ENCODE results near the gene DCTN4. TPM values are rescaled to one million over a fixed set of nuclear protein-coding genes. Genes with fewer than 3 reads are reported as not detected.

The DCTN4 gene
- total and polyA plus RNA-seq, 9 of the 15 experiments (the other 6 are each of a cell fraction or from before 2014, with no cell fraction given): 20.4 to 64.9 (median 49.9) TPM

GRCh38 chr5:150700594-150701377 is 58.0 kb downstream of the DCTN4 start, which contains the start of gene RBM22 (continued):
- TF ChIP-seq GTF3C2 (IDR thresholded peaks at IDR 0.05; ENCODE audit: borderline replicate concordance, extremely low read depth, insufficient read length) (no peak), FUS (optimal IDR thresholded peaks at IDR 0.05; ENCODE audit: low read depth, low read length) (no peak), GABPB1 (CRISPR knock-in tag; IDR thresholded peaks at IDR 0.05) (peak; percentile 86), TFAP4 (CRISPR knock-in tag; IDR thresholded peaks at IDR 0.05; ENCODE audit: borderline replicate concordance) (peak; percentile 70), NFATC3 (IDR thresholded peaks at IDR 0.05) (no peak), ZNF431 (CRISPR knock-in tag; IDR thresholded peaks at IDR 0.05) (no peak), RBM14 (IDR thresholded peaks at IDR 0.05; ENCODE audit: borderline replicate concordance, insufficient read depth, low read depth, low read length) (no peak), ZNF316 (IDR thresholded peaks at IDR 0.05) (no peak), ZNF239 (CRISPR knock-in tag; IDR thresholded peaks at IDR 0.05) (no peak), FOSL1 (tag; conservative IDR thresholded peaks at IDR 0.05) (0 out of 2 replicates have a peak, but pooled peaks have one; percentile 3), JUNB (CRISPR knock-in tag; conservative IDR thresholded peaks at IDR 0.05) (no peak), ZNF133 (CRISPR knock-in tag; IDR thresholded peaks at IDR 0.05) (no peak), CBFA2T3 (IDR thresholded peaks at IDR 0.05) (no peak), TRIM28 (IDR thresholded peaks at IDR 0.05) (no peak), NR1H2 (CRISPR knock-in tag; IDR thresholded peaks at IDR 0.05) (no peak), GABPA (tag; conservative IDR thresholded peaks at IDR 0.05; ENCODE audit: low read depth) (peak; percentile 93), TEAD4 (IDR thresholded peaks at IDR 0.05; ENCODE audit: low read length) (peak; percentile 74), TEAD4 (CRISPR knock-in tag; IDR thresholded peaks at IDR 0.05; ENCODE audit: borderline replicate concordance) (no peak), NFRKB (IDR thresholded peaks at IDR 0.05; ENCODE audit: low read depth) (peak; percentile 90)
- TF ChIP-seq, protein P1, sequence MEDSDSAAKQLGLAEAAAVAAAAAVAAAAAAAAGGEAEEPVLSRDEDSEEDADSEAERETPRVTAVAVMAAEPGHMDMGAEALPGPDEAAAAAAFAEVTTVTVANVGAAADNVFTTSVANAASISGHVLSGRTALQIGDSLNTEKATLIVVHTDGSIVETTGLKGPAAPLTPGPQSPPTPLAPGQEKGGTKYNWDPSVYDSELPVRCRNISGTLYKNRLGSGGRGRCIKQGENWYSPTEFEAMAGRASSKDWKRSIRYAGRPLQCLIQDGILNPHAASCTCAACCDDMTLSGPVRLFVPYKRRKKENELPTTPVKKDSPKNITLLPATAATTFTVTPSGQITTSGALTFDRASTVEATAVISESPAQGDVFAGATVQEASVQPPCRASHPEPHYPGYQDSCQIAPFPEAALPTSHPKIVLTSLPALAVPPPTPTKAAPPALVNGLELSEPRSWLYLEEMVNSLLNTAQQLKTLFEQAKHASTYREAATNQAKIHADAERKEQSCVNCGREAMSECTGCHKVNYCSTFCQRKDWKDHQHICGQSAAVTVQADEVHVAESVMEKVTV (CRISPR knock-in tag; IDR thresholded peaks at IDR 0.05): no peak
- TF ChIP-seq, protein P2, sequence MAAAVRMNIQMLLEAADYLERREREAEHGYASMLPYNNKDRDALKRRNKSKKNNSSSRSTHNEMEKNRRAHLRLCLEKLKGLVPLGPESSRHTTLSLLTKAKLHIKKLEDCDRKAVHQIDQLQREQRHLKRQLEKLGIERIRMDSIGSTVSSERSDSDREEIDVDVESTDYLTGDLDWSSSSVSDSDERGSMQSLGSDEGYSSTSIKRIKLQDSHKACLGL (CRISPR knock-in tag; IDR thresholded peaks at IDR 0.05; ENCODE audit: borderline replicate concordance, poor library complexity, severe bottlenecking): no peak
